Effector CD8-positive, alpha-beta T cell (primary cell): ENCODE measurements around the gene ARHGEF10L.

ENCODE experiments used
- DNase-seq: peaks from one replicate; lab custom pipeline; 2025; lab: John Stamatoyannopoulos, UW

ARHGEF10L gene

GRCh38 chr1:17678011-17678410, 138.5 kb downstream of the ARHGEF10L start:
- DNase-seq, result no peak

GRCh38 chr1:17679856-17680255, 140.4 kb downstream of the ARHGEF10L start:
- DNase-seq, result no peak

- DNase-seq, result no peak
Measured at GRCh38 chr1:17680308-17680707, 140.8 kb downstream of the ARHGEF10L start.

- DNase-seq, result no peak
Measured at GRCh38 chr1:17682400-17682799, 142.9 kb downstream of the ARHGEF10L start.

GRCh38 chr1:17683598-17683997, 144.1 kb downstream of the ARHGEF10L start:
- DNase-seq, result no peak

- no peak for DNase-seq
Measured at GRCh38 chr1:17684810-17685209, 145.3 kb downstream of the ARHGEF10L start.

- DNase-seq, result no peak
Measured at GRCh38 chr1:17686258-17686657, 146.8 kb downstream of the ARHGEF10L start.

- DNase-seq, result no peak
Measured at GRCh38 chr1:17687145-17687544, 147.6 kb downstream of the ARHGEF10L start.

- no peak for DNase-seq
Measured at GRCh38 chr1:17688217-17688810, 148.8 kb downstream of the ARHGEF10L start.

GRCh38 chr1:17689011-17689410, 149.5 kb downstream of the ARHGEF10L start:
- no peak for DNase-seq

GRCh38 chr1:17690906-17691634, 151.6 kb downstream of the ARHGEF10L start:
- no peak for DNase-seq

GRCh38 chr1:17692645-17693044, 153.1 kb downstream of the ARHGEF10L start:
- no peak for DNase-seq

GRCh38 chr1:17696417-17697301, 157.2 kb downstream of the ARHGEF10L start:
- DNase-seq, result no peak

- no peak for DNase-seq
Measured at GRCh38 chr1:17697458-17697857, 158.0 kb downstream of the ARHGEF10L start.

- no peak for DNase-seq
Measured at GRCh38 chr1:17699581-17699980, 160.1 kb downstream of the ARHGEF10L start.

- no peak for DNase-seq
Measured at GRCh38 chr1:17700945-17701810, 161.7 kb downstream of the ARHGEF10L start.

GRCh38 chr1:17704176-17704575, 164.7 kb downstream of the ARHGEF10L start:
- no peak for DNase-seq

- DNase-seq, result no peak
Measured at GRCh38 chr1:17706445-17706844, 166.9 kb downstream of the ARHGEF10L start.

GRCh38 chr1:17709981-17710380, 170.5 kb downstream of the ARHGEF10L start:
- no peak for DNase-seq

GRCh38 chr1:17710889-17711576, 171.5 kb downstream of the ARHGEF10L start:
- DNase-seq, result no peak

GRCh38 chr1:17711577-17711910, 172.0 kb downstream of the ARHGEF10L start:
- DNase-seq, result no peak
